GM19043 (cell line): ENCODE measurements around the gene PRSS48.
"Not testable (repeated sequence)": the region's sequence is repeated elsewhere in the genome, so short reads cannot be mapped to it uniquely, and the experiment has no call there.

Experiments
- ATAC-seq: cut with Tn5 transposase; IDR thresholded peaks from one replicate; pipeline ENCODE4 v1.9.1; 2021; ENCODE audit warnings: low read depth; ENCODE audit not compliant: unreplicated experiment

The PRSS48 gene, protein sequence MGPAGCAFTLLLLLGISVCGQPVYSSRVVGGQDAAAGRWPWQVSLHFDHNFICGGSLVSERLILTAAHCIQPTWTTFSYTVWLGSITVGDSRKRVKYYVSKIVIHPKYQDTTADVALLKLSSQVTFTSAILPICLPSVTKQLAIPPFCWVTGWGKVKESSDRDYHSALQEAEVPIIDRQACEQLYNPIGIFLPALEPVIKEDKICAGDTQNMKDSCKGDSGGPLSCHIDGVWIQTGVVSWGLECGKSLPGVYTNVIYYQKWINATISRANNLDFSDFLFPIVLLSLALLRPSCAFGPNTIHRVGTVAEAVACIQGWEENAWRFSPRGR

DNA sequence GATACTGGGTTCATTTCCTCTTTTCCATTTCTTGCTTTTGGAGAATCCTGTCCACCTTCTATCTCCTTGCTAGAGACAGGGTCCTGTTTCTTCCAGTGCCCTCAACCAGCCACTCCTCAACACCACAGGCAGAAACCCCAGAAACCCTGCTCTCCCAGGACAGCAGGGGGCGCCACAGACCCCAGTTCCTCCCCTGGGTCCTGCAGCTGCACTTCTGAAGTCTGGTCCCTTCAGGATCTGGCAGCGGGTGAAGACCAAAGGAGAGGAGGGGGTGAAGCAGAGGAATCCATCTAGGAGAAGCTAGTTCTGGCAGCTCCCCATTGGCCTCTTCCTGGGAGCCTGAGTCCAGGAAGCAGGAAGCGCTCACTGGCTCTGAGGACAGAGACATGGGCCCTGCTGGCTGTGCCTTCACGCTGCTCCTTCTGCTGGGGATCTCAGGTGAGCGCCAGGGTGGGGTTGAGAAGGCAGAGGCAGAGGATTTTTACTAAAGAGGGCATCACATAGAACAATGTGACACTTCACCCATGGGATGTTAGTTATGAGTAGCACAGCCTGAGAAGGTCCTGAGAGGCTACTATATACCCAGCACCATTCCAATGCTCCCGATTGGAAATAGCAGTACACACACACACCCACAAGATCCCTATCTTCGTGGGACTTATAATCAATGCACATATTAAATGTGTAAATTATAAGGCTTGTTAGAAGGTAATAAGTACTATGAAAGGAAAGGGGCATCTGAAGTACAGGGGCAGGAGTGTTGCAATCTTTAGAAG is at the start of gene PRSS48:
Gene PRSS48 (plus strand): TSS at position 375 of the 776 bp plus-strand sequence. CDS start 12 bp downstream, at position 387.
- no peak for ATAC-seq

DNA sequence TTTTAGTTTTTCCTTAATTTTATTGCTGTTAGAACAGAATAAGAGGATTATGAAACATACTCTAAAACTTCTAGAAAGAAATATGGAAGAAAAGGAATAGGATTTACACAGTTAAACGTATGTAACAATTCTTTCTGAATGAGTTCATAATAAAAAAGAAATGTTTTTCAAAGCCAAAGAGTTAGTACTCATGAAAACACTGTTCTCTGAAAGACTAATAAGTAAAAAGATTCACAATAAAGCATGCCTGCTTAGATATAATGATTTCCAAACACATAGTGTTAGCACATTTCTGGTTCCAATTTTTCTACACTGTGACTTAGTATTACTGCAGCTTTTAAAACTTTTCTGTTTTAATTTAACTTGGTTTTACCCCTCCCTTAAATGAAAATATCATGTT is 49.8 kb upstream of the PRSS48 start:
- ATAC-seq = no peak

DNA sequence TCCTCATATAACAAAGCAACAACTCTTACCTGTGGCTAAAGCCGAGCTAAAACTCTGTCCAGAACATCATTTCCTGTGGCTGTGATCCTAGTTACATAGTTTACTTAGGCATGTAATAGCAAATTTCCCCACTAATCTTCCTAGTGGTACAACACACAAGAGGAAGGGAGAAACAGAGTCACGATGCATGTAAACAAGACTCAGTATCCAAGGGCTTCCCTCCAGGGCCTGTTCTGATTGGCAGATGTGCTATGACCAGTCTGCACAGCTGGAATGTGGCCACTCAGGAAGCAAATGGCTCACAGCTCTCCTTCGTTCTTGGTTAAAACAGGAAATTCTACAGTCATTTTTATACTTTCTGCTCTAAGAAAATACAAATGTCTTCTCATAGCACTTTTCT is 49.2 kb upstream of the PRSS48 start:
- ATAC-seq = no peak

DNA sequence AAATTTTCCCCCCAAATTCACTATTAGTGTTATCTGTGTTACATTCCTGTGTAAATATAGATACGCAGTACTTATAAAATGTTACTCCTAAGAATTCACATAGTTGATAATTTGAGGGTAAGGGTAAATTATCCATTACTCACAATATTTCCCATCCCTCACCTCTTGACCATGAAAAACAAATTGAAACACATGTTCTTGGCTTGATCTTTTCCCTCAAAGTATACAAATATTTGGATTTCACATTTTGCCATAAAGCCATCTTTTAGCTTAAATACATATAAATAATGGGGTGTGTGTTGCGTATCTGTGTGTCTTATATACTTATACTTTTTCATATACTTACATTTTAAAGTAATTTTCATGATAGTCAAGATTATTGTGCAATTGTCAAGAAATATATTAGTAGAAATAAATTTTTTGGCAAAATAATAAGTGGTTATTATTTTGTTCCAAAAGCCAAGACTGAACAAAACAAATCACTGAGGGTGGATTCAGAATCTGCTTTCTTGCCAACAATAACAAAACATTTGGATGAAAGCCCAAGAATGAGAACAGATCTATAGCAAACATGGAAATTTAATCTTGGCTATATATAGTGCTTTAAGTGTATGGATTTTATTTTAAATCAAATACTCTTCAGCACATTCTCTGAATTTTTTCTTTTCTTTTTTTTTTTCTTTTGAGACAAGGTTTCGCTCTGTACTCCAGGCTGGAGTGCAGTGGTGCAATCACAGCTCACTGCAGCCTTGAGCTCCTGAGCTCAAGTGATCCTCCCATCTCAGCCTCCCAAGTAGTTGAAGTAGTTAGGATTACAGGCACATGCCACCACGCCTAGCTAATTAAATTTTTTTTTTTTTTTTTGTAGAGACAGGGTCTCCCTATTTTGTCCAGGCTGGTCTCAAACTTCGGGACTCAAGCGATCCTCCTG is 48.5 kb upstream of the PRSS48 start:
- no peak for ATAC-seq

DNA sequence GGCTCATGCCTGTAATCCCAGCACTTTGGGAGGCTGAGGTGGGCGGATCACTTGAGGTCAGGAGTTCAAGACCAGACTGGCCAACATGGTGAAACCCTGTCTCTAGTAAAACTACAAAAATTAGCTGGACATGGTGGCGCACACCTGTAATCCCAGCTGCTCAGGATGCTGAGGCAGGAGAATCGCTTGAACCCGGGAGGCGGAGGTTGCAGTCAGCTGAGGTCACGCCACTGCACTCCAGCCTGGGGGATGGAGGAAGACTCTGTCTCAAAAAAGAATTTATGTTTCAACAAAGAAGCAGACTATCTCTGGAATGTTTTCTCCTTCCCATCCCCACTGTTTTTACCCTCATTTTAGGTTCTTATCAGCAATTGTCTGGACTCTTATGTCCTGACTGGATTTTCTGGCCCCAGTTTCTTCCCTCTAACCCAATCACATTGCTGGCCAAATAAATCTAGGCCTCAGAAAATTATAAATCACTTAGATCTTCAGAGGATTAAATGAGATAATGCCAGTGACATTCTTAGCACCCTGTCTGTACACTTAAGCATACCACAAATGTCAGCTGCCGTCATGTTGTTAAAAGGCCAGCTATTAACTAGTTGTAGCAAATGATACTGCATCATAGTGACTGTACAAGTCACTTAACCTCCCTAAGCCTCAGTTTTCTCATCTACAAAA is 44.9 kb upstream of the PRSS48 start:
- ATAC-seq = no peak

DNA sequence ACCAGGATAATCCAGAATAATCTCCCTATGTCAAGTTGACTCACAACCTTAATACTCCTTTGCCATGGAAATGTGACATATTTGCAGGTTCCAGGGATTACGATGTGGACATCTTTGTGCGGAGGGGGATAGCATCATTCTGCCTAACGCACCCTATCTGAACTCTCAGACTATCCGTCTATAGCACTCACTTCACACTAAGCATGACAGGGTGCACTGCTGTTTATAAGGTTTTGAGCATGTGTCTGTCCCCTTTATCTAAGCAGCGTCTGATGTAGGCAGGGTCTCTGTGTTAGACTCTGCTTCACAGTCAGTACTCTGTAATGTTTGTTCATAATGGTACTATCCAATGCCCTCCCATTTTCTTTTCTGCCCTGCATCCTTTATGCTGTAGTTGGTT is 43.4 kb upstream of the PRSS48 start:
- no peak for ATAC-seq

DNA sequence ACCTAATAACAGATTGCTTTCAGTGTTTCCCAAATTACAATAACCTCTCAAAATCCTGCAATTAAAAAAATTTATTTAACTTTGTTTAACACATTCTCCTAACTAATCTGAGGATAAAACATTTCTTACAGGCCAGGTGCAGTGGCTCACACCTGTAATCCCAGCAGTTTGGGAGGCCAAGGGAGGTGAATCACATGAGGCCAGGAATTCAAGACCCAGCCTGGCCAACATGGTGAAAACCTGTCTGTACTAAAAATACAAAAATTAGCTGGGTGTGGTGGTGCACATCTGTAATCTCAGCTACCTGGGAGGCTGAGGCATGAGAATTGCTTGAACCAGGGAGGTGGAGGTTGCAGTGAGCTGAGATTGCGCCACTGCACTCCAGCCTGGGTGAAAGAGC is 41.6 kb upstream of the PRSS48 start:
- not testable (repeated sequence) for ATAC-seq

DNA sequence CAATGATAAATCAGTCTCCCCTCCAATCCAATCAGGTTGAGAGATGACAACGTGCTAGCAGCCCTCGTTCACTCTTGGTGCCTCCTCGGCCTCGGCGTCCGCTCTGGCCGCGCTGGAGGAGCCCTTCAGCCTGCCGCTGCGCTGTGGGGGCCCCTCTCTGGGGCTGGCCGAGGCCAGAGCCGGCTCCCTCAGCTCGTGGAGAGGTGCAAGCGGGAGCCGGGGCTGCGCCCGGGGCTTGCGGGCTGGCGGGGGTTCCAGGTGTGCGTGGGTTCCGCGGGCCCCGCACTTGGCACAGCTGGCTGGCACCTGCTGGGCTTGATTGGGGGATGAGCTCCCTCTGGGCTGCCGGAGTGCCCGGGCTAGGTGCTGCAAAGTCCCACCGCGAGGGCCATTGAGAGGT is 40.9 kb upstream of the PRSS48 start:
- no peak for ATAC-seq

DNA sequence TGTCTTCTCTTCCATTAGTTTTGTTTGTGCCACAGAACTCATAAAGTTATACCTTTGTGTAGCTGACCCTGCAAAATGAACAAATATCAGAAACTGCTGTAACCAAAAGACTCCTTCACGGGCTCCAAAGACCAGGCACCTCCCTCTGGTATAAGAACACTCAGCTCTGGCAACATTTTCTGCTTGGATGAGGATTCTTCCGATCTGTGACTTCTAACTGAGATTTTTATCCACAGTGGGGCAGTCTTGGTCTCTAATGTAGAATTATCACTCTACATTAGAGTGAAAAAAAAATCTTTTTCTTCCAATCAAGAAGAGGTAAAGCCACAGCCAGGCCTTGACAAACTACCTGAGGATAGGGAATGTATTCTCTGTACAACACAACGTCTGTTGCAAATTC is 38.5 kb upstream of the PRSS48 start:
- no peak for ATAC-seq

DNA sequence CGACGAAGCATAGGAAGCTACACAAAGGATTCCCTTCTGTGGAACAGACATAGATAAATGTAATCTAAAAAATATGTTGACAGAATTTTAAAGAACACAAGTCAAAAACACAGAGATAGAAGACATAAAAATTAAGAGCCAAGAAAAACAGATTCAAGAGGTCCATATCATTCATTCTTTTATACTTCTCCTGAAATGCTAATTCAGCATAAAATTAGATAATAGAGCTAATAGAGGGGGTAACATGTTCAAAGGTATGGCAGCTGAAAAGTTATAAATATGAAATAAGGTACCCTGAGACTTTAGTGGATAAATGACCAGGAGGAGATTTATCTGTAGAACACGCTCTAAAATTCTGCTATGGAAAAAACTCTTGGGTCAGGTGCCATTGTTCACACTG is 37.4 kb upstream of the PRSS48 start:
- ATAC-seq = no peak

DNA sequence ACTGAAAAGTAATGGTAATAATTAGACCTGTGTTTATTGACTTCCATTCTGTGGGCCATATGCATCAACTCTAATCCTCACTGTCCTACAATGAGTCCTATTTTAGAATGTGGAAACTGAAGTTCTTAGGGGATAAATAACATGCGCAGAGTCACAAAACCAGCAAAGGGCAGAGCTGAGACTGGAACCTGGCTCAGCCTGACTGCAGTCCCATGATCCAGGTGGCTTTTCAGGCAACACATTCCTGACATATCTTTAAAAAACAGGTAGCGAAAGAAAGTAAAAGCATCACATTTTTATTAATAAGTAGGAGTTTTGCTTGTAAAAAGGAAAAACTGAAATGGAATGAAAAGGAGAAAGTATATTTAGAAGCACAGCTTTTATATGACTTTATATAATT is 34.7 kb upstream of the PRSS48 start:
- ATAC-seq = no peak

DNA sequence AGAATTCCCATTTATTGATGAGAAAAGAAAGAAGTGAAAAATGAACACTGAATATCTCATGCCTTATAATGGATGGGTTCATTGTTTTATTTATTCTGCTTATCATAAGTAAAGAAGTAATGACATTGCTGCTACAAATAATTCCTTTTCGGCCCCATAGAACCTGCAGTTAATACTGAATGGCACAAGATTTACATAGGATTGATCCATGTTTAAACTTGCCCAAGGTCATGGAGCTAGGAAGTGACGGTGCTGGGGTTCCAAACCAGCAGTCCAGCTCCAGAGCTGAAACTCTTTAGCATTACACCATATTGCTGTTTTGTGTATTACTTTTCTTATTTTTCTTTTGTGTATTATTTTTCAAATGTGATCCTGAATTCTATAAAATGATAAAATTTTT is 30.2 kb upstream of the PRSS48 start:
- ATAC-seq = no peak

DNA sequence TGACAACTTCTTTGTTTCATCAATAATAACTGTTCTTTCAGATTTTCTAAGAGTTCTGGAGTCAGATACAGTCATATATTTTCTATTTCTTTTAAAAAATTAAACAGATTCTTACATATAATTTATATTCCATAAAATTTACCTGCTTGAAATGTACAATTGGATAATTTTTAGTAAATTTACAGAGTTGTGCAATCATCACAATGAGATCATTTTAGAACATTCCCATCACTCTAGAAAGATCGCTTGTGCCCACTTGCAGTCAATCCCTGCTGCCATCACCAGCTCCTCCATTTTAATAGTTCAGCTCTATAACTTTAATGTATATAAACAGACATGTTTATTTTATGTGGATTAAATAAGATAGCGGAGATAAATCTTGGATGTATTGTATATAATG is 29.6 kb upstream of the PRSS48 start:
- ATAC-seq = no peak

DNA sequence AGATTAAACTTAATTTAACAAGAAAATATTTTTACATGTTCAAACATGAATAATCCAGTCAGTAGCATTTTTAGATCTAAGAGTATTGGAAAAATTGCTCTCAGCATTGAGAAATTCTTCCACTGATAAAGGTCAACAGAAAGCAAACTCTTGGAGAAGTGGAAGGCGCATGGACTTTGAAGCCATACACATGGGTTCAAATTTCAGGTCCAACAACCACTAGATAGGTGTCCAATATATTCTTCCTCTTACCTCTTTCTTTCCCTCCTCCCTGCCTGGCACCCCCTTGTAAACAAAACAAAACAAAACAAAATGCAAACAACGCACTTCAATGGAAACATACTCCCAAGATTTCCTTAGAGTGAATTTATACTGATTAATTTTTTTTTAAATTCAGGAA is 28.4 kb upstream of the PRSS48 start:
- no peak for ATAC-seq

DNA sequence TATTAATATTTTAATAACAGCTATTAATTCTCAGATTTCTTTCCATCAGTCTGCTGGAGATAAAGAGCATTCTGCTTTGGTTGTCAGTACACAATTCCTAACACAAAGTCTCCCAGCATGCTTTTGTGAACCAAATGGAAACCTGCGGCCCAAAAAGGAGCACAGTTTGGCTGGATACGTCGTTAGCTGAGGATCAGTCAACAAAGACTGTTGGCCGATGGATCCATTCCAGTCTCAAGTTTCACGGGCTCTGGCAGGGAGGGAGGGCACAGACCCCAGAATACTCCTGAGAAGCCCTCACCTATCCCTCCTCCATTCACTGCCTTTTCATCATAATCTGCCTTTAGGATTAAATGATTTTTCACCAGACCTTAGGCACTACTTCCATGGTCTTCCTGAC is 26.3 kb upstream of the PRSS48 start:
- ATAC-seq = no peak

DNA sequence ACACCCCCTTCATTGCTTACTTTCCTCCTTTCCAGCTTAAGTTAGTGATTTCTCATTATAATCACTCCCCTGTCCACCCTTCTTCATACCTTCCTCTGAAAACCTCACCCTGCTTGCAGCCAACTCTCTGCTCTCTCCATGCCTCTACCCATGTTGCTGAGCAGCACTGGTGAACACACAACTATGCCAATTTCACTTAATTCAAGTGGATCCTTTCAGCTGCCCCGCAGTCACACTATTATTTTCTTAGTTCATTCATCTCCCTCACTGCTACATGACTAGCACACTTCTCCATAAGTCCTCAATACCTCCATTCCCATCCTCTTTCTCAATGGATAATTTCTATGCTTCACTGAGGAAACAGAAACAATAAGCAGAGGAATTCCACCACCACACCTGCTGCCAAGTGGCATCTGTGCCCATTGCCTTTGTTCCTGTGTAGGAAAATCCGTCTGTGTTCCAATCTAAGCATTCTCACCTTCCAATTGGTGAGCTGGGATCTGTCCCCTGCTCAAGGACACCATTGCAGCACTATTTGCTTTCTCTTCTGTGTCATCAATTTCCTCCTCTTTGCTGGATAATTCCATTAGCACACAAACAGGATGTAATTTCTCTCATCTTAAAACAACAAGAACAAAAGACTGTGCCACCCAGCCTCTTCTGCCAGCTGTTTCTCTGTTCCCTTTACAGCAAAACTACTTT is 25.2 kb upstream of the PRSS48 start:
- ATAC-seq = no peak

DNA sequence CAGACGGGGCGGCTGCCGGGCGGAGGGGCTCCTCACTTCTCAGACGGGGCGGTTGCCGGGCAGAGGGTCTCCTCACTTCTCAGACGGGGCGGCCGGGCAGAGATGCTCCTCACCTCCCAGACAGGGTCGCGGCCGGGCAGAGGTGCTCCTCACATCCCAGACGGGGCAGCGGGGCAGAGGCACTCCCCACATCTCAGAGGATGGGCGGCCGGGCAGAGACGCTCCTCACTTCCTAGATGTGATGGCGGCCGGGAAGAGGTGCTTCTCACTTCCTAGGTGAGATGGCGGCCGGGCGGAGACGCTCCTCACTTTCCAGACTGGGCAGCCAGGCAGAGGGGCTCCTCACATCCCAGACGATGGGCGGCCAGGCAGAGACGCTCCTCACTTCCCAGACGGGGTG is 21.7 kb upstream of the PRSS48 start:
- ATAC-seq = not testable (repeated sequence)

DNA sequence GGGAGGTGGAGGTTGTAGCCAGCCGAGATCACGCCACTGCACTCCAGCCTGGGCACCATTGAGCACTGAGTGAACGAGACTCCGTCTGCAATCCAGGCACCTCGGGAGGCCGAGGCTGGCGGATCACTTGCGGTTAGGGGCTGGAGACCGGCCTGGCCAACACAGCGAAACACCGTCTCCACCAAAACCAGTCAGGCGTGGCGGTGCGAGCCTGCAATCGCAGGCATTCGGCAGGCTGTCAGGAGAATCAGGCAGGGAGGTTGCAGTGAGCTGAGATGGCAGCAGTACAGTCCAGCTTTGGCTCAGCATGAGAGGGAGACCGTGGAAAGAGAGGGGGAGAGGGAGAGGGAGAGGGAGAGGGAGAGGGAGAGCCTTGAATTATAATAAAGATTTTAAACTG is 21.3 kb upstream of the PRSS48 start:
- ATAC-seq = not testable (repeated sequence)

DNA sequence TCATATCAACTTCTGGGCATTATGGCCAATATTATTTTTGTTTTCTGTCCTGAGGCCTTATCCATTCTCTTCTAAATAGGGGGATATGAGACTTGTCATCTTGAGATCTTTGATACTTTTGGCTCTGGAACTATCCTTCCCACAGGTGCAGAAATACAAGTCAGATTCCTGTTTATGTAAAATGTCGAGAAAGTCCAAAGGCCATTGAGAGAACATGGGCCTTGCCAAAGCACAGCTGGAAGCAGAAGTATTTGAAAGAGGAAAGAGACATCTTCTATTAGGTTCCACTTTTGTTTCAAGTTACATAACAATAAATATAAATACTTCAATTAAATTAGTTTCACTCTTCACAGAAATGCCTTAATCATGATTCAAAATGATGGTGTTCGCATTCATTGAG is 20.8 kb upstream of the PRSS48 start:
- no peak for ATAC-seq

DNA sequence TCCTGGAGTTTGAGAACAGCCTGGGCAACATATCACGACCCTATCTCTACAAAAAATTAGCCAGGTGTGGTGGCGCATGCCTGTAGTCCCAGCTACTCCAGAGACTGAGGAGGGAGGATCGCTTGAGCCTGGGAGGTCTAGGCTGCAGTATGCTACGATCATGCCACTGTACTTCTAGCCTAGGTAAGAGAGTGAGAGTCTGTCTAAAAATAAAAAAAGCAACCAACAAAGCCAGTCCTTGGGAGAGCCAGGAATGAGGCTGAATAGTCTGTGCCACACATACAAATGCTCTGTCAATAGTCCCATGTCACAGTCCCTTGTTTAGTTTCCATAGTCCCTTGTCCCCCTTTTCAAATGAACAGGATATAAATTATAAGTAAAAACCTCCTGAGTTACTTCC is 19.3 kb upstream of the PRSS48 start:
- ATAC-seq = no peak
